PFSK-1 (cell line): ENCODE data around the gene FHL1.

Experiments used
- FOXP2 ChIP-seq: optimal IDR thresholded peaks from 2 replicates; pipeline ENCODE3; 2011; ENCODE audit warnings: borderline replicate concordance, control low read depth, inconsistent platforms; ENCODE audit not compliant: insufficient read depth; ENCODE audit errors: extremely low read length, extremely low read depth
- POLR2AphosphoS5 ChIP-seq: IDR thresholded peaks from 2 replicates; pipeline ENCODE4 v1.6.1; 2012; ENCODE audit warnings: low read depth, mild to moderate bottlenecking, control low read depth, low read length, moderate library complexity
- SIN3A ChIP-seq: IDR thresholded peaks from 2 replicates; pipeline ENCODE4 v1.6.1; 2012; ENCODE audit warnings: mild to moderate bottlenecking, low read length, moderate library complexity, borderline replicate concordance; ENCODE audit not compliant: insufficient read depth
- TAF1 ChIP-seq: IDR thresholded peaks from 2 replicates; pipeline ENCODE4 v1.6.1; 2012; ENCODE audit warnings: low read length, control low read depth, borderline replicate concordance; ENCODE audit not compliant: insufficient read depth
- TF ChIP-seq, protein P1 (sequence below), 2 experiments: IDR thresholded peaks; 2 replicates each; pipeline versions ENCODE4 v1.6.1 to v1.8.0; 2011 to 2012; ENCODE audit warnings: low read depth in 2 of 2, low read length in 2 of 2, control low read depth in 1 of 2, inconsistent platforms in 1 of 2, mild to moderate bottlenecking in 1 of 2, moderate library complexity in 1 of 2; ENCODE audit not compliant: insufficient read depth in 1 of 2

FHL1 gene

DNA sequence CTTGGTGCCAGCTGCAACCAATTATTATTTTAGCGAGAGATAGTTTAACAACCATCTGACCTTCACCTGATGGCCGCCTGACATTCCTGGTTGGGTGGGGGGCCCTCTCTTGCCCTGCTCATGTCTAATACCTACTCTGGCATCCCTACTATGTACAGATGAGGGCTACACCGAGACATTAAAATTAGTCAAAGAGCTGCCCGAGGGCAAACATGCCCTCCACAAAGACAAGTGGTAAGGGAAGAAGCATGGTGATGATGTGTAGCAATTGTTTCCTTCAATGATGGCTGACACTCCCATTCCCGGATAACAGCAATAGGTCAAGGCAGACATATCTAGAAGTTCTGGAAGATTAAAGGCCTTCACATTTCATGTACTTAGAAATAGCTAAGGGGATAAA, 54.3 kb downstream of the FHL1 start:
- TF ChIP-seq, protein P1, sequence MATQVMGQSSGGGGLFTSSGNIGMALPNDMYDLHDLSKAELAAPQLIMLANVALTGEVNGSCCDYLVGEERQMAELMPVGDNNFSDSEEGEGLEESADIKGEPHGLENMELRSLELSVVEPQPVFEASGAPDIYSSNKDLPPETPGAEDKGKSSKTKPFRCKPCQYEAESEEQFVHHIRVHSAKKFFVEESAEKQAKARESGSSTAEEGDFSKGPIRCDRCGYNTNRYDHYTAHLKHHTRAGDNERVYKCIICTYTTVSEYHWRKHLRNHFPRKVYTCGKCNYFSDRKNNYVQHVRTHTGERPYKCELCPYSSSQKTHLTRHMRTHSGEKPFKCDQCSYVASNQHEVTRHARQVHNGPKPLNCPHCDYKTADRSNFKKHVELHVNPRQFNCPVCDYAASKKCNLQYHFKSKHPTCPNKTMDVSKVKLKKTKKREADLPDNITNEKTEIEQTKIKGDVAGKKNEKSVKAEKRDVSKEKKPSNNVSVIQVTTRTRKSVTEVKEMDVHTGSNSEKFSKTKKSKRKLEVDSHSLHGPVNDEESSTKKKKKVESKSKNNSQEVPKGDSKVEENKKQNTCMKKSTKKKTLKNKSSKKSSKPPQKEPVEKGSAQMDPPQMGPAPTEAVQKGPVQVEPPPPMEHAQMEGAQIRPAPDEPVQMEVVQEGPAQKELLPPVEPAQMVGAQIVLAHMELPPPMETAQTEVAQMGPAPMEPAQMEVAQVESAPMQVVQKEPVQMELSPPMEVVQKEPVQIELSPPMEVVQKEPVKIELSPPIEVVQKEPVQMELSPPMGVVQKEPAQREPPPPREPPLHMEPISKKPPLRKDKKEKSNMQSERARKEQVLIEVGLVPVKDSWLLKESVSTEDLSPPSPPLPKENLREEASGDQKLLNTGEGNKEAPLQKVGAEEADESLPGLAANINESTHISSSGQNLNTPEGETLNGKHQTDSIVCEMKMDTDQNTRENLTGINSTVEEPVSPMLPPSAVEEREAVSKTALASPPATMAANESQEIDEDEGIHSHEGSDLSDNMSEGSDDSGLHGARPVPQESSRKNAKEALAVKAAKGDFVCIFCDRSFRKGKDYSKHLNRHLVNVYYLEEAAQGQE (IDR thresholded peaks at IDR 0.05; ENCODE audit: insufficient read depth in 1 of 2, low read depth in 2 of 2, low read length in 2 of 2) = no peak
- no peak for TF ChIP-seq POLR2AphosphoS5
- TF ChIP-seq TAF1 = no peak
- TF ChIP-seq SIN3A = no peak
- TF ChIP-seq FOXP2 = no peak

DNA sequence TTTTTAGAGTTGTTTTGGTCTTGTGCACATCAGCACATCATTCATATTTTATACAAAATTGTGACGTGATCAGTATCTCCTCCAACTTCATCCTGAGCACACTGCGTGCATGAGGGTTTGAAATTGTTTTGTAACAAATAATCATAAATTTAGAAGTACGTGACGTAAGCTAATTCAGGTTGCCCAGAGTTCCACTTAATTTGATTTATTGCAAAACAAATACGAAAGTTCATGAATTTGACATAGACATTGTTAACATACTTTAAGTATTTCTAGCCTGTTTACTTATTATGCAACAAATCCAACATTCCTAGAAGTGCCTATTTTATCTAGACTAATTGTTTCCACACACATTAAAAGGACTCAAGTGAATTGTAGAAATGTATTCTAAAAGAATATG, 55.6 kb downstream of the FHL1 start:
- TF ChIP-seq, protein P1 (IDR thresholded peaks at IDR 0.05; ENCODE audit: insufficient read depth in 1 of 2, low read depth in 2 of 2, low read length in 2 of 2) = no peak
- TF ChIP-seq FOXP2 (no peak), TAF1 (no peak), SIN3A (no peak), POLR2AphosphoS5 (no peak)

DNA sequence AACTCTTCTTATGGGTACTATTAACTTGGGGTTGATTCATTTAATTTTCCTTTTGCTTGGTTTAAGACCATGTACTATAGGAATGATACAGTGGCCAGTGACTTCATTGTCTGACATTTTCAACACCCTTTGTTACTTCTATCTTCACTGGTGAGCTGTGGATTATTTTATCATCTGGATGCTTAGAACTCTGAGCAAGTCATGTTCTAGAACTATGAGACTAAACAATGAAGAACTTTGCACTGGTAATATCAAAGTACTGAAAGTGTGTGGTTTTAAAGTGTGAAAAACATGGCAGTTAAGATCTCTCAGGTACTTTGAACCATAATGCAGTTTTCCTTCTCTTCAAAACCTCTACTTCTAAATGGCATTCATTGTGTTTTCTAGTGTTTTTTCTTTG, 56.1 kb downstream of the FHL1 start:
- TF ChIP-seq TAF1 (no peak), FOXP2 (no peak), POLR2AphosphoS5 (no peak), SIN3A (no peak)
- TF ChIP-seq, protein P1 (IDR thresholded peaks at IDR 0.05; ENCODE audit: insufficient read depth in 1 of 2, low read depth in 2 of 2, low read length in 2 of 2) = no peak

DNA sequence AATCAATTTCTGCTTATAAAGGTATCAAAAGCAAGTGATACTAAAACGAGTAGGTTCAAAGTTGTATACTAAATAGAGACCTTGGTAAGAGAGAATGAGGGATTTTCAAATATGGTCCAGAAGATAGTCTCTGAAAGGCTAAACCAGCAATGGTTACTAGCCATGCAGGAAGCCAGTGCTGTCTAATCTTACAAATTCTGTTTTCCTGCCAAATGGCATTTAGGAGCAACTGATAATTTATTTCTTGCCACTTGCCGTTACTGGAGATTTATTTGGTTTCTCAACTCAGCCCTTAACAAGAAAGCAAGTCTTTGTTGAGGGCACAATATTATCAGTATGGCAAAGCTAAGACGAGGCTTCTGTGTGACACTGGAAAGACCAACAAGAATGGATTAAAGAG, 56.6 kb downstream of the FHL1 start:
- TF ChIP-seq SIN3A = no peak
- no peak for TF ChIP-seq TAF1

DNA sequence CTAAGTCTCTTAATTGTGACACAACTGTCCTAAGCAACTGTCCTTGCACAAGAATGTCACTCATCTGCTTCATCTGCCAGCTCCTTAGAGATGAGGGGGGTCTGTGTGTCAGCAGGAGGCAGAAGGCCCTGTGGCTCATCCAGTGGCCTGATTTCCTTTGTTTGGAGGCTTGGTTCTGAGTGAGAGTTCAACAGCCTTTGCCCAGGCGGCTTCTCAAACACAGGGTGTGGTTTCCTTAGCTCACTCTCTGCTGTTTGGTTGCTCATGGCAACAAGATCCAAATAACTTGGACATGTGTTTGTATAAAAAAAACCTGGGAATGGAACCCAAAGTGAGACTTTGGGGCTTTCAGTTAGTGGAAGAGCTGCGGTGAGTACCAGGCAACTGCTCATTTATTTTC, 57.2 kb downstream of the FHL1 start:
- TF ChIP-seq, protein P1 (IDR thresholded peaks at IDR 0.05; ENCODE audit: insufficient read depth in 1 of 2, low read depth in 2 of 2, low read length in 2 of 2) = no peak
- TF ChIP-seq POLR2AphosphoS5 = no peak
- no peak for TF ChIP-seq FOXP2
- no peak for TF ChIP-seq SIN3A
- TF ChIP-seq TAF1 = no peak
